Cerebellar cortex (tissue), 1 donor: ENCODE data around the gene CCDC7.
"Not testable (repeated sequence)": the region's sequence is repeated elsewhere in the genome, so short reads cannot be mapped to it uniquely, and the experiment has no call there.

Experiments
- DNase-seq: peaks from one replicate; pipeline ENCODE4 v3.0.0-alpha.2; 2015; ENCODE audit warnings: low spot score

The CCDC7 gene

GRCh38 chr10:32577448-32577847 lies 131.5 kb downstream of the CCDC7 start:
- DNase-seq = no peak

DNA sequence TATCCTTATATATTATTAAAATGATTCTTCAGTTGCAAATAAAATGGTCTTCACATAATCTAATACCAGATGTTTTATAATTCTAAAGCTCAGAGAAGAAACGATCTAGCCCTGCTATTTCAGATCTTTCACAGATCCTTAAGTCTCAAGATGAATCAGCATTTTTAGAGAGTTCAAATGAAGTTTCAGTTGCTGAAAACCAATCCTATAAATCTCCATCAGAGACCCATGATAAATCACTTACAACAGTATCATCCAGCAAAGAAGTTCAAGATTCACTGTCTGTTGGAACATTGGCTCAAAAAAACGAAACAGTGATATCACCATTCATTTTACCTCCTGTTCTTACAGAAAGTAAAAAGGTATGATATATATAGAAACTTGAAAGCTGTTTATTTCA lies 137.0 kb downstream of the CCDC7 start:
- DNase-seq = no peak

GRCh38 chr10:32598022-32598421 lies 152.1 kb downstream of the CCDC7 start:
- DNase-seq = not testable (repeated sequence)

DNA sequence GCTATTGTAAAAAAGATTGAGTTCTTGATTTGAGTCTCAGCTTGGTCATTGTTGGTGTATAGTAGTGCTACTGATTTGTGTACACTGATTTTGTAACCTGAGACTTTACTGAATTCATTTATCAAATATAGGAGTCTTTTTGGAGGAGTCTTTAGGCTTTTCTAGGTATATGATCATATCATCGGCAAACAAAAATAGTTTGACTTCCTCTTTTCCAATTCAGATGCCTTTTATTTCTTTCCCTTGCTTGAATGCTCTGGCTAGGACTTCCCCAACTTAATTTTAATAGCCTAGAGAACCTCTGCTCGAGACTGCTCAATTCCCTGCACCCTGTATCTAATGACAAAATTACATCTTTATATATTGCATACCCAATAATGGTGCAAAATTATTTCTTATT lies 154.4 kb downstream of the CCDC7 start:
- DNase-seq = no peak

DNA sequence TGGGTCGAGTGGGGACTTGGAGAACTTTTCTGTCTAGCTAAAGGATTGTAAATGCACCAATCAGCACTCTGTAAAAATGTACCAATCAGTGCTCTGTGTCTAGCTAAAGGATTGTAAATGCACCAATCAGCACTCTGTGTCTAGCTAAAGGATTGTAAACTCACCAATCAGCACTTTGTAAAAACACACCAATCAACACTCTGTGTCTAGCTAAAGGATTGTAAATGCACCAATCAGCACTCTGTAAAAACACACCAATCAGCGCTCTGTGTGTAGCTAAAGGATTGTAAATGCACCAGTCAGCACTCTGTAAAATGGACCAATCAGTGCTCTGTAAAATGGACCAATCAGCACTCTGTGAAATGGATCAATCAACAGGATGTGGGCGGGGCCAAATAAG lies 155.6 kb downstream of the CCDC7 start:
- not testable (repeated sequence) for DNase-seq

DNA sequence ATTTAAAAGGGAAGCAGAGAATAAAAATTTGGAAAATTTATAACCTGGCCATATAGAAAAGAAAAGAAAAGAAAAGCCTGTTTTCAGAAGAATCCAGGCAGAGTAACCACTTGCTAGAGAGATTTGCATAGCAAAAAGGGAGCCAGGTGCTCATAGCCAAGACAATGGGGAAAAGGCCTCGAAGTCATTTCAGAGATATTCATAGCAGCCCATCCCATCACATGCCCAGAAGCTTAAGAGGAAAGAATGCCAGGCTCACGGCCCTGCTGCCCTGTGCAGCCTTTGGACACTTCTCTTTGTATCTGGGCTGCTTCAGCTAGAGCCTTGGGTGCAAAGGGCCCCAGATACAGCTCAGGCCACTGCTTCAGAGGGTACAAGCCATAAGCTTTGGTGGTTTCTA lies 159.8 kb downstream of the CCDC7 start:
- no peak for DNase-seq

DNA sequence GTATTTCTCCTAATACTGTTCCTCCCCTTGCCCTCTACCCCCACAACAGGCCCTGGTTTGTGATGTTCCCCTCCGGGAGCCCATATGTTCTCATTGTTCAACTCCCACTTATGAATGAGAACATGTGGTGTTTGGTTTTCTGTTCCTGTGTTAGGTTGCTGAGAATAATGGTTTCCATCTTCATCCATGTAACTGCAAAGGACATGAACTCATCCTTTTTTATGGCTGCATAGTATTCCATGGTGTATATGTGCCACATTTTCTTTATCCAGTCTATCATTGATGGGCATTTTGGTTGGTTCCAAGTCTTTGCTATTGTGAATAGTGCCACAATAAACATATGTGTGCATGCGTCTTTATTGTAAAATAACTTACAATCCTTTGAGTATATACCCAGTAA lies 164.6 kb downstream of the CCDC7 start:
- DNase-seq = not testable (repeated sequence)

DNA sequence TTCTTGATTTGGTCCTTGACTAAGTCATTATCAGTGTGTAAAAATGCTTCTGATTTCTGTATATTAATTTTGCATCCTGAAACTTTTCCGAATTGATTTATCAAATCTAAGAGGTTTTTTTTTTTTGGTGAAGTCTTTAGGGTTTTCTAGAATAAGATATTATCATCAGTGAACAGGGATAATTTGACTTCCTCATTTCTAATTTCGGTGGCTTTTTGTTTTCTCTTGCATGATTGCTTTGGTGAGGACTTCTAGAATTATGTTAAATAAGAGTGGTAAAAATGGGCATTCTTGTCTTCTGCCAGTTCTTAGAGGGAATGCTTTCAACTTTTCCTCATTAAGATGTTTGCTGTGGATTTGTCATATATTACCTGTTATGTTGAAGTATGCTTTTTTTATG lies 170.5 kb downstream of the CCDC7 start:
- DNase-seq = no peak

DNA sequence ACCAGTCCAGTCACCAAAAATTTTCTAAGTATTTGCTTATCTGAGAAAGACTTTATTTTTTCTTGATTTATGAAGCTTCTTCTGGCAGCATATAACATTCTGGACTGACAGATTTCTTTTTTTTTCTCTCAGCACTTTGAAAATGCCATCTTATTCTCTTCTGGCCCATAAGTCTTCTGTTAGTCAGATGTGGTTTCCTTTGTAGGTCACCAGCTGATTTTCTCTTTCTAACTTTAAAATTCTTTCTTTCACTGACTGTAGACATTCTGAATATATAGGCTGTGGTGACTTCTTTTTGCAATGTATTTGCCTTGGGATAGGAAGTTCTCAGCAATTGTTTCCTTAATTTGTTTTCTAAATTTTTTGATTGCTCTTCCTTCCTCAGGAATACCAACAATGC lies 172.5 kb downstream of the CCDC7 start:
- DNase-seq = no peak

DNA sequence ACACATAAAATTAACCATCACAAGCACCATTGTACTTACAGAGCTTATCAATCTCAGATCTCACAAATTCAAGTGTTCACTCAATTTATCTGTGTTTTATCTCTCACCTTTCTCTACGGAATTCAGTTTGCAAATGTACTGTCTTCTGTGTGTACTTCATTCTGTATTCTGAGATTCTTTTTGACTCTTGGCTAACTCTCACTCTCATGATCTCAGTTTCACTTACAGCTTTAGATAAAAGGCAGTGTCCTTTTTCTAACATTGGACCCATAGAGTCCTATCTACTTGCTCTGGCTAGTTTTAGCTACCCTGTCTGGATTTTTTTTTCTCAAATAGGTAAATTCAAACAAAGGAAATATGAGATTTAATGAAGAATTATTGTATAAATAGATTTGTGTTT lies 176.0 kb downstream of the CCDC7 start:
- DNase-seq = no peak

GRCh38 chr10:32622409-32622808 lies 176.5 kb downstream of the CCDC7 start:
- no peak for DNase-seq

DNA sequence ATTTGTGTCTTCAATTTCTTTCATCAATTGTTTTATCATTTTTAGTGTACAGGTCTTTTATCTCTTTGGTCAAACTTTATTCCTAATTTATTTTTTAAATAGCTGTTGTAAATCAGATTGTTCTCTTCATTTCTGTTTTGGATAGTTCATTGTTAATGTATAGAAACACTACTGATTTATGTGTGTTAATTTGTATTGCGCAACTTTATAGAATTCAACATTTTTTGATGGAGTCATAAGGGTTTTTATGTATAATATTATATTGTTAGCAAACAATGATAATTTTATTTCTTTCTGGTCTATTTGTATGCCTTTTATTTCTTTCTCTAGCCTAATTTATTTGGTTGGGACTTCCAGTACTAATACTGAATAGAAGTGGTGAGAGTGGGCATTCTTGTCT lies 181.2 kb downstream of the CCDC7 start:
- no peak for DNase-seq

- no peak for DNase-seq
Measured at GRCh38 chr10:32629910-32630309, 184.0 kb downstream of the CCDC7 start.

DNA sequence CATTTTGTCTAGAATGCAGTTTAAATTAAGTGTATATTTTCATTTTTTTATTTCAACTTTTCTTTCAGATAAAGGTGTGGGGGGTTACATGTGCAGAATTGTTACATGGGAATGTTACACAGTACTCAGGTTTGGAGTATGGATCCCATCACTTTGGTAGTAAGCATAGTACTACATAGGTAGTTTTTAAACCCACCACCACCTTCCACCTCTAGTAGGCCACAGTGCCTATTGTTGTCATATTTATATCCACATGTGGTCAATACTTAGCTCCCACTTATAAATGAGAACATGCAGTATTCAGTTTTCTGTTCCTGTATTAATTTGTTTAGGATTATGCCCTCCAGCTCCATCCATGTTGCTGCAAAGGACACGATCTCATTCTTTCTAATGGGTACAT lies 200.6 kb downstream of the CCDC7 start:
- no peak for DNase-seq

GRCh38 chr10:32650246-32650655 lies 204.3 kb downstream of the CCDC7 start:
- no peak for DNase-seq

- DNase-seq = not testable (repeated sequence)
Measured at GRCh38 chr10:32657430-32657829, 211.5 kb downstream of the CCDC7 start.

GRCh38 chr10:32661346-32661745 lies 215.4 kb downstream of the CCDC7 start:
- no peak for DNase-seq

DNA sequence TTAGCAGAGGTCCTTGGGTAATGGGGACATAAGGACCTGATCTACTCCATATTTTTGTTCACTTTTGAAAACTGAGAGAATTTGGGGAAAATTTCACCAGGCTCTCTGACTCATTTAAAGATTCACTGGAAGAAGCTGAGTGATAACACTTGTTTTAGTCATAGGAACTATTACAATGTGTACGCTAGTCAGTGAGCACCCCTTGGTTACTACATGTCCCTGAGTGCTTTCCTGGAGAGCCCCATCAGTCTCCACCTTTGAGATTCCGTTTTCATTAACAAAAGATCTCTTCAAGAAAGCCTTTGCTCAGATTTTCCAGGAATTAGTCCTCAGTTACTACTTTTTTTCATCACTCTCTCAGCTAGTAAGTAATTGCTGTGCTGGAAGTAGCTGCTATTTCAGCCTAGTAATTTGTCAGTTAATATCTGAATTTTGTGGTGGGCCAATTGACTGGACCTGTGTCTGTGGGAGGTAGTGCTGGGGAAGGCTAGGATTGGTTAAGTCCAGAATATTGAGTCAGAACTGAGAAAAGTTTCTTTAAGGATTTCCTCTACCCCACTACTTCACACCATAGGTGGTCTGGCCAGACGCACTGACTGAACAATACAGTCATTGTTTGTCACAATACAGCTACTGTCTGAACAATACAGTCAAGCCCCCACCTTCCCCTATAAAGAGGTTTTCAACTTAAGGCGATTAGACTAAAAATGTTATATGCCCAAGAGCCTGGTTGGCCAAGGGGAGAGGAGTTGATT lies 235.0 kb downstream of the CCDC7 start:
- DNase-seq = no peak

DNA sequence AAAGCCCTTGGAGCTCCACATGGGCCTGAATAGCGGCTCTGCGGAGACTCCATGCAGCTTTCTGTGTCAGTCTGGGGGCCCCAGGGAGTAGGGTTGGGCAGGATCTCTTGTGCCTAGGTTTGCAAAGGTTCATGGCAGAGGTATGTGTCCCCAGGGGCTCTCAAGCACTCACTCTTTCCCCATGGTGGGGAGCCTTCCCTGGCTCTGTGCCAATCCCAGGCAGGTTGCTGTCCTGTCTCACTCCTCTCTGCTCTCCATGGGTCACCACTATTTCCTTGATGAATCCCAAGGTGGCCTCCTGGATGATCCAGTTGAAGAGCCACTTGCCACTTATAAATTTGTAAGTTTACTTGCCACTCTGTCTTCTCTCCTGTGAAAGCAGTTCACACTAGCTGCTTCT lies 238.4 kb downstream of the CCDC7 start:
- no peak for DNase-seq

DNA sequence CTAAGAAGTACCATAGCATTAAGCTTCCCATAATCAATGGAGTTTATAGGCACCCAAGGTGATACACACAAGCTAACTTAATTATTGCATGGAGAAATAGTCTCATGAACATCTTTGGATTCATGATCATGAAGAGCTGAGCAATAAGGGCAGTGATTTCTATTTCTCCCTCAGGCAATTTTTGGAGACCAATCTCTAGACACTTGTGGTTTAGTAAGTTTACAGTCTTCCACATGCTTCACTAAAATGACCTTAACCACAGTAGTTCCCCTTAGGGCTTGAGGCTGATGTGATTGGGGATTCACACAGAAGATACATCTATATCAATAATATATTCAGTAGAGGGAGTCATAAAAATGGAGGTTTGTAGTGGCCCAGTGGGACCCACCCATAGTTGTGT lies 241.2 kb downstream of the CCDC7 start:
- DNase-seq = no peak

DNA sequence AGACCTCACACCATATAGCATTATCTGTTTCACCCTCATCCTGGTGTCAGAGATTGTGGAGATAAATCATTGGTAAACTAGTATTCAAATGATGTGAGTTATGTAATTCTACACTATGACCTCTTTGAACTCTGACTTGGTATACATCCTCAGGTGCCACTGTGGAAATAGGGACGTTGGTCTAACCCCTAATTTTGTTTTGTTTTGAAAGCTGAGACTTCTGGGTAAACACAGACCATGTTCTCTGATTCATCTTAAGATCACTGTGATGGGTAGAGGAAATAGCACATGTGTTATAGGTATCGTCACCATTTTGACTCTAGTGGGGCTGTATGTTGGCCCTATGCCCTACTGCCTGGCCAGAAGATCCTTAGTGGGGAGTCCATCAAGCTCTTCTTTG lies 241.6 kb downstream of the CCDC7 start:
- no peak for DNase-seq

DNA sequence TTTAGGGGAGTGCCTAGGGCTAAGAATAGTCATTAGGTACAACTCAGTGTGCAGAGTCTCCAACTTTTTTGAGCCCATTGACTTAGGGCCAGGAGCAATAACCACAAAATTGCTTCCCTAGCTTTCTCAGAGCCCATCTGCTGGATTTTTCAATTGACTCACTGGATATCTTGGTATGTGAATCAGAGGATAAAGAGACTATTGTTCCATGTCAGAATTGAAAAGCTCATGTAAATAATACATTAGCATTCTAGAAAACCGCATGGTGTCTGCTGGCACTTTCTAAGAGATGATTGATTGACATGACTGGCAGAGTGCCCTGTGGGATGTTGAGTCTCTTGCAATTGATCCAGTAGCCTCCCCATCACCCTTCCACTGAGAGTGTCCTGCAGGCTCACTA lies 246.2 kb downstream of the CCDC7 start:
- DNase-seq = no peak

GRCh38 chr10:32693441-32693979 lies 247.6 kb downstream of the CCDC7 start:
- no peak for DNase-seq

GRCh38 chr10:32699683-32700082 lies 253.7 kb downstream of the CCDC7 start:
- not testable (repeated sequence) for DNase-seq
